ENCODE data around the gene EHMT2. TPM values are rescaled to one million over a fixed set of nuclear protein-coding genes. Genes with fewer than 3 reads are reported as not detected.
A peak's percentile ranks its signal among the peaks of the same experiment; 100 is the strongest.

EHMT2 gene
- total RNA-seq, 1 donor from 2014 or later: 202 TPM

DNA sequence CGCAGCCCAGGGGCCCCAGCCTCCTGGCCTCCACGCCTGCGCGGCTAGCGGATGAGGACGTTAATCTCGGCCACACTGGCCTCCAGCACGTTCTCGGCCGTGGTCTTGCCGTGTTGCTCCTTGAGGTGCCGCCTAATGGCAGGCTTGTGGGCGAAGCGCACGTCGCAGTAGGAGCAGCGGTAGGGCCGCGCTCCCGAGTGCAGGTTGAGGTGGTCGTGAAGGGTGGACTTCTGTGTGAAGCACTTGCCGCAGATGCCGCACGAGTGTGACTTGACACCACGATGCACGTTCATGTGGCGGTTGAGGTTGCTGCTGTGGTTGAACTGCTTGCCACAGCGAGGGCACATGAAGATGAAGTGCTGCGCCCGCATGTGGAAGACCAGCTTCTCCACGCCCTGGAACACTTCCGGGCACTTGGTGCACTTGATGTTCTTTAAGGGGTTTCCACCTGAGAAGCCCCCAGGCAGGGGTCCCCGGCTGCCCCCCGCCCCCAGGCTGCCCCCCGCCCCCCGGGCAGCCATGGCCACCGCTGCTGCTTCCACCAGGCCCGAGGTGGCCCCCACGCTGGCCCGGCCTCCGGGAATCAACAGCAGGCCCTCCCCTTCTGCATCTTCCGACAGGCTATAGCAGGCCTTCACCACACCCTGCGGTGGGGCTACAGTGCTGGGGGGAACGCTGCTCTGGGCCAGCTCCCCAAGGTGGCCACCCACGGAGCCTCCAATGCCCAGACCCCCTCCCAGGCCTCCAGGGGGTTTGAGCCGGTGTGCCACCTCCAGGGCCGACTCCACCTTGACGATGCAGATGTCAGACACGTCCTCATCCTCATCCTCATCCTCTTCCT, 2.6 kb upstream of the EHMT2 start:
- Mint-ChIP-seq H3K27ac (ENCODE audit: unreplicated experiment) (no peak overlapping the region), H3K27me3 (ENCODE audit: low read depth) (peaks cover 6% of the 10 kb centered on the region), H3K4me3 (peak overlapping the region; percentile 95), H3K9me3 (no peaks in the 10 kb centered on the region), H3K36me3 (ENCODE audit: low read depth) (no peaks in the 10 kb centered on the region), H3K4me1 (peaks cover 44% of the 10 kb centered on the region)
- no peak for DNase-seq (ENCODE audit: low read depth, low spot score)
- TF ChIP-seq, protein P1, sequence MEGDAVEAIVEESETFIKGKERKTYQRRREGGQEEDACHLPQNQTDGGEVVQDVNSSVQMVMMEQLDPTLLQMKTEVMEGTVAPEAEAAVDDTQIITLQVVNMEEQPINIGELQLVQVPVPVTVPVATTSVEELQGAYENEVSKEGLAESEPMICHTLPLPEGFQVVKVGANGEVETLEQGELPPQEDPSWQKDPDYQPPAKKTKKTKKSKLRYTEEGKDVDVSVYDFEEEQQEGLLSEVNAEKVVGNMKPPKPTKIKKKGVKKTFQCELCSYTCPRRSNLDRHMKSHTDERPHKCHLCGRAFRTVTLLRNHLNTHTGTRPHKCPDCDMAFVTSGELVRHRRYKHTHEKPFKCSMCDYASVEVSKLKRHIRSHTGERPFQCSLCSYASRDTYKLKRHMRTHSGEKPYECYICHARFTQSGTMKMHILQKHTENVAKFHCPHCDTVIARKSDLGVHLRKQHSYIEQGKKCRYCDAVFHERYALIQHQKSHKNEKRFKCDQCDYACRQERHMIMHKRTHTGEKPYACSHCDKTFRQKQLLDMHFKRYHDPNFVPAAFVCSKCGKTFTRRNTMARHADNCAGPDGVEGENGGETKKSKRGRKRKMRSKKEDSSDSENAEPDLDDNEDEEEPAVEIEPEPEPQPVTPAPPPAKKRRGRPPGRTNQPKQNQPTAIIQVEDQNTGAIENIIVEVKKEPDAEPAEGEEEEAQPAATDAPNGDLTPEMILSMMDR (conservative IDR thresholded peaks at IDR 0.05): no peak

DNA sequence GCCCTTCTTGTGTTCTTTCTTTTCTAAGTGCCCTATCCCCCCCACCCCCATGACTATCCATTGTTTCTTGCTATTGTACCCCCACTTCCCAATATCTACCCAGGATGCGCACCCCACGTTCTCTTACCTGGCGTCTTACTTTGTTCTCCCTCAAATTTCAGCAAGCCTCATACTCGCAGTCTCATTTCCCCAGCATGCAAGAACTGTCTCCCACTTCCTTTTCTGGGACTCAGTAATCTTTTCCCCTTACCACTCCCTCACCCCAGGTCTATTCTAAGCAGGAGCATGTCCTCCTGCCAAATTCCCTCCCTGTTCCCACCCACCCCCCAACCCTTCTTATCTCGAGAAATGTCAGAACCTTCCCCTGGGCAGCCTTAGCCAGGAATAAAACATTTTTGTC, 1.7 kb upstream of the EHMT2 start:
- TF ChIP-seq, protein P1 (conservative IDR thresholded peaks at IDR 0.05): no peak
- Mint-ChIP-seq H3K27ac (ENCODE audit: unreplicated experiment) (no peak overlapping the region), H3K36me3 (ENCODE audit: low read depth) (no peaks in the 10 kb centered on the region), H3K27me3 (ENCODE audit: low read depth) (peaks cover 3% of the 10 kb centered on the region), H3K4me3 (peak overlapping the region; percentile 95), H3K4me1 (peaks cover 44% of the 10 kb centered on the region), H3K9me3 (no peaks in the 10 kb centered on the region)
- DNase-seq (ENCODE audit: low read depth, low spot score): no peak

DNA sequence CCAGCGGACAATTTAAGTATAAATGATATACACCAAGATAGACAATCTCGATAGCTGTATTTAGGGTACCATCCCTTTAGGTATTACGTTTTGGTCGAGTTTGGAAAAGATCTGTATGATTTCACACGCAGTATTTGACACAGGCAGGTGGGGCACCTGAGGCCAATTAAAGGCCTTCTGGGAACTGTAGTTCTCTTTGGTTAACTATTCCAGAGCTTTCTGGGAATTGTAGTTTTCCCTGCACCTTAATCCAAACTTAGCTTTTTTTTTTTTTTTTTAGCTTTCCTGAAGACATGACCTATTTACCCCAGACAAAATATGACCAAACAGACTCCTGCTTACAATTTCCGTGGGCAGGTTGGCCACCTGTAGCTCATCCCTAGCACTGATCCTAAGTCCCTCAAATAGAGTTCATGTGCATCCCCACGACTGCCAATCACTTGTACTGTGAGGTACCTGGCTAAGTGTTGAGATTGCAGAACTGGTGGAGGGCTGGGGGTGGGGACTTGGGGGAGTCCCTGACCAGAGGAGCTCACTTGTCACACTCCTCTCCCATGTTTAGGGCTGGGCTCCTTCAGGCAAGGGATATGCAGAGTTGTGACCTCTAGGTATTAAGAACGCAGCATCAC, 999 bp upstream of the EHMT2 start:
- no peaks in the 10 kb centered on the region for H3K9me3 Mint-ChIP-seq
- peaks cover 44% of the 10 kb centered on the region for H3K4me1 Mint-ChIP-seq
- H3K27ac Mint-ChIP-seq (ENCODE audit: unreplicated experiment): peak overlapping the region; percentile 76
- peak overlapping the region; percentile 95 for H3K4me3 Mint-ChIP-seq
- DNase-seq (ENCODE audit: low read depth, low spot score): no peak
- peaks cover 1% of the 10 kb centered on the region for H3K36me3 Mint-ChIP-seq (ENCODE audit: low read depth)
- peaks cover 3% of the 10 kb centered on the region for H3K27me3 Mint-ChIP-seq (ENCODE audit: low read depth)
- TF ChIP-seq, protein P1 (conservative IDR thresholded peaks at IDR 0.05): no peak

DNA sequence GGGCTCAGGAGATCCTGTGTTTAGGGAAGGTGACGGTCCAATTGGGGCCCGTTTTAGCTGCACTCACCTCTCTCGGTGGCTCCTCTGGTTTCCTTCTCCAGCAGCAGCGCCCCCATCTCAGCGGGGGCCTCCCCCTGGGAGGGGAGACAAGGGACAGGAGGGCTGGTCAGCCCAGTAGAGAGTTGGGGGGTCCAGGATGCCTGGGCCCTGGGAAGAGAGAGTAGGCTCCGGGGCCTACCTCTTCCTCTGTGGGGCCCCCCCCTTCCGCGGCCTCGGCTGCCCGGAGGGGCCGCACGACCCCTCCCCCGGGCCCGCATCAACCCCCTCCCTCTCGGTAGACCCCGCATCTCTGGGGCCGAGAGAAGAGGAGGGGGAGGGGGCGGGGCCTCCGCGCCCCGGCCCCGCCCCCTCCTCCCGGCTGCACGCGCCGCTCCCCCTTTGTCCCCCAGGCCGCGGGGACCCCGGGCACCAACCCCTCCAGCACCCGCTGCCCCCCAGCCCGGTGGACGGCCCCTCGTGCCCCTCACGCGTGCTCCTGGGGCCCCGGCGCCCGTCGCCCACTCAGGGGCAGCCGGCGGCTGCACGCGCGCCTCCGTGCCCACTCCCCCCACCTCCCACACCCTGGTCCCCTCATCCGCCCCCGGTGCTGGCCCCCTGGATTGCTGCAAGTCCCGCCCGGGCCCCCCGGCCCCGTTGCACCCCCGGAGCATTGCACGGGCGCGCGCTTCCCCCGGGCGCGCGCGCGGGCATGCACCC, 464 bp downstream of the EHMT2 start:
- Mint-ChIP-seq H3K36me3 (ENCODE audit: low read depth) (peaks cover 11% of the 10 kb centered on the region), H3K27ac (ENCODE audit: unreplicated experiment) (no peak overlapping the region), H3K27me3 (ENCODE audit: low read depth) (no peaks in the 10 kb centered on the region), H3K9me3 (no peaks in the 10 kb centered on the region), H3K4me1 (peaks cover 34% of the 10 kb centered on the region), H3K4me3 (peak overlapping the region; percentile 91)
- no peak for DNase-seq (ENCODE audit: low read depth, low spot score)
- TF ChIP-seq, protein P1 (conservative IDR thresholded peaks at IDR 0.05): no peak

DNA sequence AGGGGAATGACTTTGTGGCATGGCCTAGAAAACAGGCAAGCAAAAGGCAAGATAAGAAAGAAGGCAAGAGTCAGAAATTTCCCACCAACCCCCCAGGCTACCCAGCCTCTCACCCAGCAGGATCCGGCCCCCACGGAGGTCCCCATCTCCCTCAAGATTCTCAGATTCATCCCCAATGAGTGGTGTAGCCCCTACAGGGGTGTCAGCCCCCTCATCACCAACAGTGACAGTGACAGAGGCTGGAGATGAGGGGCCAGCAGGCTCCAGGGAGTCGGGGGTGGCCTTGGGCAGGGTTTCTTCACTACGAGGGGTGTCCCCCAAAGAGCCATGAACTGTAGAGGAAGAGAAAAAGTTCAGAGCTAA, 1.0 kb downstream of the EHMT2 start:
- no peaks in the 10 kb centered on the region for H3K27me3 Mint-ChIP-seq (ENCODE audit: low read depth)
- peaks cover 34% of the 10 kb centered on the region for H3K4me1 Mint-ChIP-seq
- no peaks in the 10 kb centered on the region for H3K9me3 Mint-ChIP-seq
- TF ChIP-seq, protein P1 (conservative IDR thresholded peaks at IDR 0.05): no peak
- peak overlapping the region; percentile 43 for H3K27ac Mint-ChIP-seq (ENCODE audit: unreplicated experiment)
- H3K4me3 Mint-ChIP-seq: peak overlapping the region; percentile 91
- H3K36me3 Mint-ChIP-seq (ENCODE audit: low read depth): peaks cover 13% of the 10 kb centered on the region
- no peak for DNase-seq (ENCODE audit: low read depth, low spot score)

All from neural crest cell (in vitro differentiated cells).